ENCODE measurements around the gene DIABLO.

DIABLO gene

DNA sequence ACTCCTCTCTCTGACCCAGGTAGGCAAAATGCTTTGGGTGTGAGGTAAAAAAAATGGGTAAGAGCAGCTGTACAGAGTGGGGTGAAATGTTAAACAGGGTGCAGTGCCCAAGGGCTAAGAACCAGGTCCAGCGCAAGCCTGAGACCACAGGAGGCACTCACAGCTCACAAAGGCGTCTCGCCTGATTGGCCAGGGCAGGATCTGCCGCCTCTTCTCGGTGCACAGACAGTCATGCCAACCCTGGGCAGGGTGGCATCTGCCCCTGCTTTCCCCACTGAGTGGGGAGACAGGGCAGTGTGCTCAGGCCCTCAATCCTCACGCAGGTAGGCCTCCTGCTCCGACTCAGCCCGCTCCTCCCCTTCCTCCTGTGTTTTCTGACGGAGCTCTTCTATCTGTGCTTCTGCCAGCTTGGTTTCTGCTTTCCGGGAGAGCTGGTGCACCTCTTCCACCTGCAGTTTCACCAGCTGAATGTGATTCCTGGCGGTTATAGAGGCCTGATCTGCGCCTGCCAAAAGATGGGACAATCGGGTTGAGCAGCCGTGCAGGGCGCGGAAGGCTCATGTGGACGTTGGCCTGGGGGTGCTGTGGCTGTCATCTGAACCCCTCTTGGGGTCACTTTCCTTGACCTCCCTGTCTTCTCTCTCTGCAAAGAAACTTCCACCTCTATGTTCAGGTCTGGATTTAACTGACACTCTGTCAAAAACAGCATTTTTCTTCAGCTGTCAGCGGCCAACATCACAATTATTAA is 17.6 kb downstream of the DIABLO start:
- peaks cover 6% of the 10 kb centered on the region for H3K36me3 ChIP-seq (ENCODE audit: control insufficient read depth, insufficient read depth, low read length)
- WGBS (ENCODE audit: extremely low coverage, insufficient coverage, low lambda C conversion rate) = no CpG with 5 or more reads among the region's 18 CpGs

GRCh38 chr12:122207391-122207790 is 18.5 kb downstream of the DIABLO start:
- Histone ChIP-seq H3K27ac (ENCODE audit: low read depth, low read length) (no peak overlapping the region), H3K4me3 (ENCODE audit: low read length) (no peak overlapping the region), H2BK5ac (ENCODE audit: low read length) (no peak overlapping the region), H3K56ac (ENCODE audit: low read length) (no peak overlapping the region), H3K4me1 (ENCODE audit: control insufficient read depth, low read depth, low read length) (no peaks in the 10 kb centered on the region), H3K36me3 (ENCODE audit: control insufficient read depth, insufficient read depth, low read length) (peaks cover 5% of the 10 kb centered on the region), H2BK120ac (ENCODE audit: low read depth, low read length) (no peak overlapping the region), H2AK5ac (ENCODE audit: low read length) (no peak overlapping the region), H3K79me1 (ENCODE audit: low read length) (no peaks in the 10 kb centered on the region), H3K79me2 (ENCODE audit: control insufficient read depth, insufficient read depth, low read length) (no peaks in the 10 kb centered on the region), H3K9ac (ENCODE audit: low read length) (no peak overlapping the region), H3K27me3 (ENCODE audit: insufficient read depth, low read length, poor library complexity) (peaks cover 3% of the 10 kb centered on the region), H3K23ac (ENCODE audit: low read length) (no peak overlapping the region), H4K5ac (ENCODE audit: low read length) (no peak overlapping the region), H3K18ac (ENCODE audit: low read length) (no peak overlapping the region), H3K4ac (ENCODE audit: low read depth, low read length) (no peak overlapping the region), H2BK15ac (replicated peaks; ENCODE audit: low read depth) (no peak overlapping the region), H4K8ac (ENCODE audit: low read depth, low read length) (no peak overlapping the region), H3K4me2 (ENCODE audit: low read length) (no peak overlapping the region)
- no peak for DNase-seq
- no CpG with 5 or more reads among the region's 8 CpGs for WGBS (ENCODE audit: extremely low coverage, insufficient coverage, low lambda C conversion rate)

More for the DNA sequence above, 17.6 kb downstream of the DIABLO start:
- Histone ChIP-seq H2AK5ac (ENCODE audit: low read length) (no peak overlapping the region), H3K27me3 (ENCODE audit: insufficient read depth, low read length, poor library complexity) (peaks cover 3% of the 10 kb centered on the region), H2BK5ac (ENCODE audit: low read length) (no peak overlapping the region), H3K4me3 (ENCODE audit: low read length) (no peak overlapping the region), H2BK120ac (ENCODE audit: low read depth, low read length) (no peak overlapping the region), H3K79me2 (ENCODE audit: control insufficient read depth, insufficient read depth, low read length) (no peaks in the 10 kb centered on the region), H3K9ac (ENCODE audit: low read length) (no peak overlapping the region), H3K18ac (ENCODE audit: low read length) (no peak overlapping the region), H3K56ac (ENCODE audit: low read length) (no peak overlapping the region), H3K4ac (ENCODE audit: low read depth, low read length) (no peak overlapping the region), H2BK15ac (replicated peaks; ENCODE audit: low read depth) (no peak overlapping the region), H4K5ac (ENCODE audit: low read length) (no peak overlapping the region), H3K79me1 (ENCODE audit: low read length) (no peaks in the 10 kb centered on the region), H4K8ac (ENCODE audit: low read depth, low read length) (no peak overlapping the region), H3K23ac (ENCODE audit: low read length) (no peak overlapping the region), H3K4me2 (ENCODE audit: low read length) (no peak overlapping the region), H3K27ac (ENCODE audit: low read depth, low read length) (no peak overlapping the region), H3K4me1 (ENCODE audit: control insufficient read depth, low read depth, low read length) (no peaks in the 10 kb centered on the region)
- no peak for DNase-seq

DNA sequence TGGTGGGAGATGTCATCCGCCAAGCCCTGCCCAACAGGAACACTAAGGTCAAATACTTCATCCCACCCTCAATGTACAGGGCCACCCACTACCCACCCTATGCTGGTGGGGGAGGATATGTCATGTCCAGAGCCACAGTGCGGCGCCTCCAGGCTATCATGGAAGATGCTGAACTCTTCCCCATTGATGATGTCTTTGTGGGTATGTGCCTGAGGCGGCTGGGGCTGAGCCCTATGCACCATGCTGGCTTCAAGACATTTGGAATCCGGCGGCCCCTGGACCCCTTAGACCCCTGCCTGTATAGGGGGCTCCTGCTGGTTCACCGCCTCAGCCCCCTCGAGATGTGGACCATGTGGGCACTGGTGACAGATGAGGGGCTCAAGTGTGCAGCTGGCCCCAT is 18.9 kb downstream of the DIABLO start:
- no peak overlapping the region for H2BK120ac ChIP-seq (ENCODE audit: low read depth, low read length)
- H3K4me1 ChIP-seq (ENCODE audit: control insufficient read depth, low read depth, low read length) = no peaks in the 10 kb centered on the region
- peaks cover 3% of the 10 kb centered on the region for H3K27me3 ChIP-seq (ENCODE audit: insufficient read depth, low read length, poor library complexity)
- H2AK5ac ChIP-seq (ENCODE audit: low read length) = no peak overlapping the region
- H3K36me3 ChIP-seq (ENCODE audit: control insufficient read depth, insufficient read depth, low read length) = peaks cover 5% of the 10 kb centered on the region
- no peak for DNase-seq
- no peak overlapping the region for H3K27ac ChIP-seq (ENCODE audit: low read depth, low read length)
- H3K23ac ChIP-seq (ENCODE audit: low read length) = no peak overlapping the region
- no peaks in the 10 kb centered on the region for H3K79me2 ChIP-seq (ENCODE audit: control insufficient read depth, insufficient read depth, low read length)
- no CpG with 5 or more reads among the region's 8 CpGs for WGBS (ENCODE audit: extremely low coverage, insufficient coverage, low lambda C conversion rate)
- no peak overlapping the region for H4K5ac ChIP-seq (ENCODE audit: low read length)
- H3K4ac ChIP-seq (ENCODE audit: low read depth, low read length) = no peak overlapping the region
- H3K9ac ChIP-seq (ENCODE audit: low read length) = no peak overlapping the region
- H2BK15ac ChIP-seq (replicated peaks; ENCODE audit: low read depth) = no peak overlapping the region
- H3K4me2 ChIP-seq (ENCODE audit: low read length) = no peak overlapping the region
- no peak overlapping the region for H4K8ac ChIP-seq (ENCODE audit: low read depth, low read length)
- H3K18ac ChIP-seq (ENCODE audit: low read length) = no peak overlapping the region
- no peaks in the 10 kb centered on the region for H3K79me1 ChIP-seq (ENCODE audit: low read length)
- H3K56ac ChIP-seq (ENCODE audit: low read length) = no peak overlapping the region
- H3K4me3 ChIP-seq (ENCODE audit: low read length) = no peak overlapping the region
- no peak overlapping the region for H2BK5ac ChIP-seq (ENCODE audit: low read length)

GRCh38 chr12:122206111-122206881 is 19.6 kb downstream of the DIABLO start:
- H3K79me2 ChIP-seq (ENCODE audit: control insufficient read depth, insufficient read depth, low read length) = no peaks in the 10 kb centered on the region
- H3K23ac ChIP-seq (ENCODE audit: low read length) = no peak overlapping the region
- H3K4me1 ChIP-seq (ENCODE audit: control insufficient read depth, low read depth, low read length) = no peaks in the 10 kb centered on the region
- H2BK120ac ChIP-seq (ENCODE audit: low read depth, low read length) = no peak overlapping the region
- H4K8ac ChIP-seq (ENCODE audit: low read depth, low read length) = no peak overlapping the region
- no peak overlapping the region for H3K4me2 ChIP-seq (ENCODE audit: low read length)
- no peak overlapping the region for H2BK15ac ChIP-seq (replicated peaks; ENCODE audit: low read depth)
- H3K18ac ChIP-seq (ENCODE audit: low read length) = no peak overlapping the region
- H3K9ac ChIP-seq (ENCODE audit: low read length) = no peak overlapping the region
- no peak overlapping the region for H3K56ac ChIP-seq (ENCODE audit: low read length)
- no peak overlapping the region for H3K27ac ChIP-seq (ENCODE audit: low read depth, low read length)
- no peak overlapping the region for H2AK5ac ChIP-seq (ENCODE audit: low read length)
- no CpG with 5 or more reads among the region's 27 CpGs for WGBS (ENCODE audit: extremely low coverage, insufficient coverage, low lambda C conversion rate)
- peaks cover 5% of the 10 kb centered on the region for H3K36me3 ChIP-seq (ENCODE audit: control insufficient read depth, insufficient read depth, low read length)
- no peak overlapping the region for H2BK5ac ChIP-seq (ENCODE audit: low read length)
- H3K4ac ChIP-seq (ENCODE audit: low read depth, low read length) = no peak overlapping the region
- no peaks in the 10 kb centered on the region for H3K79me1 ChIP-seq (ENCODE audit: low read length)
- no peak overlapping the region for H4K5ac ChIP-seq (ENCODE audit: low read length)
- peaks cover 3% of the 10 kb centered on the region for H3K27me3 ChIP-seq (ENCODE audit: insufficient read depth, low read length, poor library complexity)
- DNase-seq = no peak
- H3K4me3 ChIP-seq (ENCODE audit: low read length) = no peak overlapping the region

- H3K18ac ChIP-seq (ENCODE audit: low read length) = no peak overlapping the region
- WGBS (ENCODE audit: extremely low coverage, insufficient coverage, low lambda C conversion rate) = no CpG with 5 or more reads among the region's 23 CpGs
- H2AK5ac ChIP-seq (ENCODE audit: low read length) = no peak overlapping the region
- no peak overlapping the region for H3K4me2 ChIP-seq (ENCODE audit: low read length)
- H3K79me2 ChIP-seq (ENCODE audit: control insufficient read depth, insufficient read depth, low read length) = no peaks in the 10 kb centered on the region
- no peak overlapping the region for H4K8ac ChIP-seq (ENCODE audit: low read depth, low read length)
- no peak for DNase-seq
- H3K4me3 ChIP-seq (ENCODE audit: low read length) = no peak overlapping the region
- no peaks in the 10 kb centered on the region for H3K4me1 ChIP-seq (ENCODE audit: control insufficient read depth, low read depth, low read length)
- H3K56ac ChIP-seq (ENCODE audit: low read length) = no peak overlapping the region
- no peak overlapping the region for H3K27ac ChIP-seq (ENCODE audit: low read depth, low read length)
- H3K4ac ChIP-seq (ENCODE audit: low read depth, low read length) = no peak overlapping the region
- no peak overlapping the region for H2BK15ac ChIP-seq (replicated peaks; ENCODE audit: low read depth)
- no peak overlapping the region for H3K23ac ChIP-seq (ENCODE audit: low read length)
- H3K27me3 ChIP-seq (ENCODE audit: insufficient read depth, low read length, poor library complexity) = peaks cover 3% of the 10 kb centered on the region
- no peak overlapping the region for H2BK120ac ChIP-seq (ENCODE audit: low read depth, low read length)
- H4K5ac ChIP-seq (ENCODE audit: low read length) = no peak overlapping the region
- no peak overlapping the region for H3K9ac ChIP-seq (ENCODE audit: low read length)
- H3K79me1 ChIP-seq (ENCODE audit: low read length) = no peaks in the 10 kb centered on the region
- H2BK5ac ChIP-seq (ENCODE audit: low read length) = no peak overlapping the region
- H3K36me3 ChIP-seq (ENCODE audit: control insufficient read depth, insufficient read depth, low read length) = peaks cover 5% of the 10 kb centered on the region
Observed at GRCh38 chr12:122205053-122205925, 20.6 kb downstream of the DIABLO start.

Measured in mesendoderm (in vitro differentiated cells).